ENCODE measurements around the gene FOXJ3. TPM values are rescaled to one million over a fixed set of nuclear protein-coding genes. Genes with fewer than 3 reads are reported as not detected.

FOXJ3 gene
- total and polyA plus RNA-seq, 2 of the 13 experiments (the other 11 are each of a cell fraction or from before 2014, with no cell fraction given) = 16.6 to 48.5 TPM

- Histone ChIP-seq H3K4me2 (ENCODE audit: low read depth, low read length) (no peak overlapping the region), H3K79me2 (ENCODE audit: insufficient read depth, low read length) (no peaks in the 10 kb centered on the region), H3K27ac (ENCODE audit: extremely low read length, insufficient read depth, low read length) (no peak overlapping the region), H3K36me3 (replicated peaks in 1 of 2; ENCODE audit: control insufficient read depth in 1 of 2, insufficient read depth in 2 of 2, low read length in 2 of 2) (peaks cover 15 to 51% of the 10 kb centered on the region in 2 experiments), H3K4me1 (ENCODE audit: insufficient read depth, low read length) (no peaks in the 10 kb centered on the region), H3K27me3 (ENCODE audit: control insufficient read depth in 1 of 2, insufficient read depth in 2 of 2, low read length in 2 of 2) (no peaks in the 10 kb centered on the region), H3K9ac (ENCODE audit: insufficient read depth, low read depth, low read length) (no peak overlapping the region), H2AFZ (ENCODE audit: low read length) (no peak overlapping the region), H3K4me3 (replicated peaks in 1 of 3; ENCODE audit: insufficient read depth in 1 of 3, low read depth in 2 of 3, low read length in 3 of 3) (no peak overlapping the region), H4K20me1 (ENCODE audit: insufficient read depth, low read length) (no peaks in the 10 kb centered on the region), H3K9me3 (ENCODE audit: low read length) (no peaks in the 10 kb centered on the region)
- ATAC-seq (no peak), FAIRE-seq (no peak), DNase-seq (ENCODE audit: low spot score) (no peak)
- intact Hi-C loops (cut with micrococcal nuclease; ENCODE audit: unreplicated experiment) = no loop called here
- no TSS peak for BruUV-seq (replicated peaks)
- POLR2A ChIA-PET = no interaction called here
- 100% methylated on average over 2 of the region's 3 CpGs for WGBS (ENCODE audit: low lambda C conversion rate)
- in situ Hi-C loops (cut with HindIII; ENCODE audit: extremely low pct_ligation_motif_present, low pct_unique_long_range_greater_than_20kb) = no loop called here
- CTCF ChIA-PET (ENCODE audit: low intra/inter-chr PET ratio, low total read pairs) = no interaction called here
- TF ChIP-seq KMT2B (CRISPR knock-in tag; IDR thresholded peaks at IDR 0.05) (no peak), EP300 (IDR thresholded peaks at IDR 0.05; ENCODE audit: low read depth in 2 of 2, low read length in 2 of 2) (no peak), EP300 (CRISPR knock-in tag; IDR thresholded peaks at IDR 0.05; ENCODE audit: borderline replicate concordance) (no peak), ZBTB42 (CRISPR knock-in tag; IDR thresholded peaks at IDR 0.05) (no peak), FOXC1 (CRISPR knock-in tag; IDR thresholded peaks at IDR 0.05; ENCODE audit: borderline replicate concordance) (no peak), ZNF83 (CRISPR knock-in tag; IDR thresholded peaks at IDR 0.05; ENCODE audit: borderline replicate concordance) (no peak), FOXK2 (IDR thresholded peaks at IDR 0.05) (no peak), DPF2 (CRISPR knock-in tag; IDR thresholded peaks at IDR 0.05; ENCODE audit: borderline replicate concordance, low read depth) (no peak), HINFP (CRISPR knock-in tag; IDR thresholded peaks at IDR 0.05; ENCODE audit: low read depth) (no peak), SPEN (CRISPR knock-in tag; IDR thresholded peaks at IDR 0.05; ENCODE audit: low read depth) (no peak), ZNF180 (CRISPR knock-in tag; IDR thresholded peaks at IDR 0.05; ENCODE audit: borderline replicate concordance, low read depth) (no peak), ZNF720 (CRISPR knock-in tag; IDR thresholded peaks at IDR 0.05) (no peak), TGIF2 (CRISPR knock-in tag; IDR thresholded peaks at IDR 0.05) (no peak), ZBTB44 (CRISPR knock-in tag; IDR thresholded peaks at IDR 0.05) (no peak), MED8 (CRISPR knock-in tag; IDR thresholded peaks at IDR 0.05; ENCODE audit: insufficient replicate concordance) (no peak), ZNF562 (CRISPR knock-in tag; IDR thresholded peaks at IDR 0.05; ENCODE audit: borderline replicate concordance) (no peak), ZNF24 (IDR thresholded peaks at IDR 0.05) (no peak), RBM39 (IDR thresholded peaks at IDR 0.05; ENCODE audit: low read depth, low read length, poor library complexity, severe bottlenecking) (no peak), ZNF790 (CRISPR knock-in tag; IDR thresholded peaks at IDR 0.05; ENCODE audit: borderline replicate concordance) (no peak)
These were observed 139.2 kb downstream of the FOXJ3 start for GRCh38 chr1:42195841-42196240.
